HG02642 (cell line): ENCODE data around the gene PLCG1.

Source experiments
- ATAC-seq: cut with Tn5 transposase; IDR thresholded peaks from one replicate; pipeline ENCODE4 v1.9.1; 2021; ENCODE audit warnings: mild to moderate bottlenecking; ENCODE audit not compliant: unreplicated experiment, poor library complexity

Gene PLCG1

GRCh38 chr20:41202426-41202825 lies 65.1 kb downstream of the PLCG1 start:
- ATAC-seq, result no peak

- no peak for ATAC-seq
Observed at GRCh38 chr20:41203660-41204059, 66.3 kb downstream of the PLCG1 start.

- no peak for ATAC-seq
Observed at GRCh38 chr20:41204304-41205265, 67.2 kb downstream of the PLCG1 start.

GRCh38 chr20:41205313-41205712 lies 68.0 kb downstream of the PLCG1 start:
- ATAC-seq, result no peak

- no peak for ATAC-seq
Observed at GRCh38 chr20:41213150-41213820, 75.9 kb downstream of the PLCG1 start.

GRCh38 chr20:41214202-41214601 lies 76.9 kb downstream of the PLCG1 start:
- ATAC-seq, result no peak

GRCh38 chr20:41214666-41215065 lies 77.3 kb downstream of the PLCG1 start:
- ATAC-seq, result no peak

GRCh38 chr20:41217422-41217821 lies 80.1 kb downstream of the PLCG1 start:
- no peak for ATAC-seq

- no peak for ATAC-seq
Observed at GRCh38 chr20:41218466-41218865, 81.1 kb downstream of the PLCG1 start.

GRCh38 chr20:41219824-41220223 lies 82.5 kb downstream of the PLCG1 start:
- no peak for ATAC-seq

- no peak for ATAC-seq
Observed at GRCh38 chr20:41221614-41222218, 84.4 kb downstream of the PLCG1 start.

- ATAC-seq, result no peak
Observed at GRCh38 chr20:41222296-41222695, 85.0 kb downstream of the PLCG1 start.

GRCh38 chr20:41222703-41223102 lies 85.4 kb downstream of the PLCG1 start:
- ATAC-seq, result no peak

- ATAC-seq, result no peak
Observed at GRCh38 chr20:41223112-41223511, 85.8 kb downstream of the PLCG1 start.

GRCh38 chr20:41224281-41224680 lies 86.9 kb downstream of the PLCG1 start:
- ATAC-seq, result no peak

GRCh38 chr20:41225091-41225490 lies 87.7 kb downstream of the PLCG1 start:
- no peak for ATAC-seq

- ATAC-seq, result no peak
Observed at GRCh38 chr20:41226426-41226825, 89.1 kb downstream of the PLCG1 start.
